ENCODE data around the gene MZB1.
"Not testable (repeated sequence)": the region's sequence is repeated elsewhere in the genome, so short reads cannot be mapped to it uniquely, and the experiment has no call there.

Gene MZB1

DNA sequence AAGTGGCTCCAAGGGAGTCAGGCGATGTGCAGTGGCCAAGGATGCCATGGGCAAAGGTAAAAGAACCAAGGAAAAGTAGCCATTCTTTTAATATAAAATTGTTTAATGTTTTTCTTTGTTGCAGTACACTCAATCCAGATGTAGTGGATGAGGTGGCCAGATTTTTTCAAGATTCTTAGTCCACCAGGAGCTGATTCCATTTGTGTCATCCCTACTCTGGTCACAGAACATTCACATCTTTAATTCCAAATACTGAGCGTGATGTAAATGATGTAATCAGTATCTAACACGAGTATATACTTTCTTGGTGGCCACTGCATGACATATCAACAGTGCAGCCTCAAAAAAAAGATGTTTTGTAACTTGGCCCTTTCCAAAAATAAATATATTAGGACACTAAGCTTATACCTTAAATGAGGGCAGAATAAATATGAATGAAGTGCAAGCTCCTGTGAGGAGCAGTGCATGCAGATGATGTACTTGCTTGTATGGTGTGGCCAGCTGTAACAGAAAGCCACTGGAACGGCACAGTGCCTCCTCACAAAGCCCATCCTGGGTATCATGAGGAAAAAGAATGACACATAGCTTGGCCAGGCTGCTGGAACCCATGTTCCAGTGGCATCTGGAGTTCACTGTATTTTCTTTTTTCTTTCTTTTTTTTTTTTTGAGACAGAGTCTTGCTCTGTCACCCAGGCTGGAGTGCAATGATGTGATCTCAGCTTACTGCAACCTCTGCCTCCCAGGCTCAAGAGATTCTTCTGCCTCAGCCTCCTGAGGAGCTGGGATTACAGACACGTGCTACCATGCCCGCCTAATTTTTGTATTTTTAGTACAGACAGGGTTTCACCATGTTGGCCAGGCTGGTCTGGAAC lies 20.6 kb upstream of the MZB1 start:
- DNase-seq (ENCODE audit: low read depth): no peak

DNA sequence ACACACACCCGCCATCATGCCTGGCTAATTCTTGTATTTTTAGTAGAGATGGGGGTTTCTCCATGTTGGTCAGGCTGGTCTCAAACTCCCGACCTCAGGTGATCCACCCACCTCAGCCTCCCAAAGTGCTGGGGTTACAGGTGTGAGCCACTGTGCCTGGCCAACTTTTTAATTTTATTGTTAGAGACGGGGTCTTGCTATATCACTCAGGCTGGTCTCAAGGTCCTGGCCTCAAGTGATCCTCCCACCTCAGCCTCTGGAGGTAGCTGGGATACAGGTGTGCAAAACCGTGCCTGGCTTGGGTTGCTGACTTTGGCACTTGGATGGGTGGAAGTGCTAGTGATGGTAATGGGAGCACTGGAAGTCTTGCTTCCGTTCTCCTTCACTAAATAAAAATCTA lies 19.4 kb upstream of the MZB1 start:
- DNase-seq (ENCODE audit: low read depth): not testable (repeated sequence)

- DNase-seq (ENCODE audit: low read depth): no peak
Measured at GRCh38 chr5:139408191-139408590, 18.5 kb upstream of the MZB1 start.

DNA sequence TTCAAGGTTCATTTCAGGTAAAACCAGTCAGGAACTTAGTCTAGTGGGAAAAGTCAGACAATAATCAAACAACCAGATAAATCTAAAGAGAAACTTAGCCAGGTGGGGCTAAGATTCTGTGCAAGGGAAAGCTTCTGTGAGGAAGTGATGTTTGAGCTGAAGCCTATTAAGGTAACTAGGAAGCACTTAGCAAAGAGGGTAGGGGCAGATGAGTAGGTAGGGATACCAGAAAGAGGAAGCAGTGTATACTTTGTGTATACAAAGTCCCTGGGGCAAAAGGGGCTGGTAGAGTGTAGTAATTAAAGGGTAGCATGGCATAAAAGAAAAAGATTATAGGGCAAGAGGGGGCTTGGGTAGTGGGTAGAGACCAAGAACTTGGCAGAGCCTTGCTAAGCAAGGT lies 17.8 kb upstream of the MZB1 start:
- no peak for DNase-seq (ENCODE audit: low read depth)

GRCh38 chr5:139406963-139407362 lies 17.2 kb upstream of the MZB1 start:
- DNase-seq (ENCODE audit: low read depth): no peak

GRCh38 chr5:139404484-139404840 lies 14.7 kb upstream of the MZB1 start:
- DNase-seq (ENCODE audit: low read depth): no peak

GRCh38 chr5:139403787-139404483 lies 14.2 kb upstream of the MZB1 start, which contains the start of gene SPATA24:
Gene SPATA24 (minus strand): TSS chr5:139404089. CDS start chr5:139404060, 29 bp downstream.
- DNase-seq (ENCODE audit: low read depth): peak; percentile 97

DNA sequence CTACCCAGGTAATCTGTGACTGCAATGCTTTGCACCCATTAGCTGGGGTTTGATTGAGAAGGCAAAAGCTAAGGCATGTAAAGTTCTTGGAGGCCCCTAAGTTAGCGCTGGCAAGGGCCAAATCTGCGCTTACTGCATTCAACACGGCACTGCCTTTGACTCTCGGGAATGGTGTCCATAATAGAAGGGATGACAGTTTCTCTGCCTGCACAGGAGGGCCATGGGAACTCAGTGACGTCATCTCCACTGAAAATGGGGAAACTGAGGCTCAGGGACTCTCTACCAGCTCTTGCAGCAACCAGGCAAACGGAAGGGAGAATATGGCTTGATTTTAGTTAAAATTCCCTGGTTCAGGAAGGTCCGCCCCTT lies 13.7 kb upstream of the MZB1 start:
- no peak for DNase-seq (ENCODE audit: low read depth)

DNA sequence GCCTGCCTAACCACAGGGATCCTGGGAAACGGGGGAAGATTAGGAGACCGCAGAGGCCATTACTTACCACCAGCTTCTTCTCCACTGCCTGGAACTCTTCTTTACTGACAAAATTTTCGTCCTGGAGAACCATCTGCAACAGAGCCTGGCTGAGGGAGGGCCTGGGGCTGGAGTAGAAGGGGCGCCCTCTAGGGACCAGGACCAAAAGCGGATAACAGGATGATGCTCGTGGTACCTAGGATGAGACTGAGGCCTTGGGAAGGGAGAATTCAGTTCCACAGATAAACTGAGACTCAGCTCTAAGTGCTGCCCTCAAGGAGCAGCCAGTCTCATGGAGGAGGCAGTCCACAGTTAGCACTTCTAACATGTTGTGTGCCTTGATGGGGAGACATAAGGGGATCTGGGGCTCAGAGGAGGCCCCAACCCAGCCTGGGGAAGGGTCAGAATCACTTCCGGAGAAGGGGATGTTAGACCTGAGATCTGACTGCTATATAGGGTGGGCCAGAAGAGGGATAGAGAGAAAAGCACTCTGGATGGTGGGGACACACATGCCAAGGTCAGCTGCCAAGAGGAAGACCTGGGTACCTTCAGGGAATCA lies 12.9 kb upstream of the MZB1 start:
- no peak for DNase-seq (ENCODE audit: low read depth)

- no peak for DNase-seq (ENCODE audit: low read depth)
Measured at GRCh38 chr5:139401546-139401945, 11.8 kb upstream of the MZB1 start.

DNA sequence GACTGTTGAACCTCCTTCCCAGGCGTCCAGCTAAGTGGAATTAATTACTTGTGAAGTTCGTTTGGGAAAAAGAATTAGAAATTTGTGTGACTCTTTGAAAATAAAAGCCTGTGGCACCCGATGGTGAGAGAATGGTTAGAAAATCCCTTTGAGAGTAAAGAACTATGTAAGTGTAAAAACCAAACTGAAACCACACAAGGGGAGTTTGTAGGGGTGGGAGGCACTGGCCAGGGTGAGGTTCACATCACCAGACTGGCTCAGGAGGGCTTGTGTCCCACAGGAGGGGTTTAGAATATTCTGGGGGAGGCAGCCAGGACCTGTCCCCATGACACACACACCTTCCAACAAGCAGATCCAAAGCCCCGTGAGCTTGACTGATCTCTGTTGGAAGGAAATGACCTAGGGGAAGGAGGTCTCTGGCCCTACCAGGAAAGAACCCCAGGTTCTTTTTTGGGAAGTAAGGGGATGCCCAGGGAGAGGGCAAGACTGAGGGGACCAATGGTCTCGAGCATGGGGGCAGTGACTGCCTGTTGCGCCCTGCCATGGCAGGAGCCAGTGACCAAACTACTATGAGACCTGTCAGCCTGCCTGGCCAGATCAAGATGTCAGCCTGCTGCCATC lies 9.9 kb upstream of the MZB1 start:
- DNase-seq (ENCODE audit: low read depth): no peak

- no peak for DNase-seq (ENCODE audit: low read depth)
Measured at GRCh38 chr5:139397921-139398320, 8.2 kb upstream of the MZB1 start.

GRCh38 chr5:139396691-139397090 lies 7.0 kb upstream of the MZB1 start:
- no peak for DNase-seq (ENCODE audit: low read depth)

DNA sequence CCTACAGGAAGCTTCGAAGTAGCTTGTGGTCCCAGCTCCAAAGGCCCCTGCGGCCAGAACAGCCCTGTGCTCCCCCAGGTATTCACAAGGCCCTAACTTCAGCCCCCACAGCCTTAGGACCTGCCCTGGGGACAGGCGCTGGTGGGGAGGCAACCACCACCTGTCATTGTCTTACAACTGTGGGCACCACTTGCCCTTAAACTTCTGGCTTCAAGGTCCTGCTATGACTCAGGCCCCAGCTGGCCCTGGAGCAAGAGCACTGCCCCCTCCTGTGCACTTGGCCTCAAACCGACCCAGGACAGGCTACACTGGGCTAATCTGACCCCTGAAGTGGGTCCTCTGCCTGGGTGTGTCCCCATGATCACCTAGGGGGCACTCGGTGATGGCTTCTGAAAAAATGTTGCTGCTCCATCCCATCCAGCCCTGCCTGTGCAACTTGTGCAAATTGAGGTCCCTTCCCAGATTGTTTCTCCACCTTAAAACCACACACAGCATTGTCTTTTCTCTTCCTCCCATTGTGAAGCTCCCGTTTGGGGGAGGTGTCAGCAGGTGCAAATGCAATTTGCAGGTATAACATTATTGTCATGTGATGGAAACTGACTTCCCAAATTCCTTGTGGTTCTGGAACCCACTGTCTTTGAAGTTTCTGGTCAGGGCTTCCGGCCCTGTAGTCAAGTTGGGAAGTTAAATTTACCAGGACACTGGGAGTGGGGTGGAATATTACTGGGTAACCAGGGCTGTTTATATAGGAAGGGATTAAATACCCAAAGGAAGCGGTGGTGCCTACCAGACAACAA lies 6.3 kb upstream of the MZB1 start:
- DNase-seq (ENCODE audit: low read depth): no peak

DNA sequence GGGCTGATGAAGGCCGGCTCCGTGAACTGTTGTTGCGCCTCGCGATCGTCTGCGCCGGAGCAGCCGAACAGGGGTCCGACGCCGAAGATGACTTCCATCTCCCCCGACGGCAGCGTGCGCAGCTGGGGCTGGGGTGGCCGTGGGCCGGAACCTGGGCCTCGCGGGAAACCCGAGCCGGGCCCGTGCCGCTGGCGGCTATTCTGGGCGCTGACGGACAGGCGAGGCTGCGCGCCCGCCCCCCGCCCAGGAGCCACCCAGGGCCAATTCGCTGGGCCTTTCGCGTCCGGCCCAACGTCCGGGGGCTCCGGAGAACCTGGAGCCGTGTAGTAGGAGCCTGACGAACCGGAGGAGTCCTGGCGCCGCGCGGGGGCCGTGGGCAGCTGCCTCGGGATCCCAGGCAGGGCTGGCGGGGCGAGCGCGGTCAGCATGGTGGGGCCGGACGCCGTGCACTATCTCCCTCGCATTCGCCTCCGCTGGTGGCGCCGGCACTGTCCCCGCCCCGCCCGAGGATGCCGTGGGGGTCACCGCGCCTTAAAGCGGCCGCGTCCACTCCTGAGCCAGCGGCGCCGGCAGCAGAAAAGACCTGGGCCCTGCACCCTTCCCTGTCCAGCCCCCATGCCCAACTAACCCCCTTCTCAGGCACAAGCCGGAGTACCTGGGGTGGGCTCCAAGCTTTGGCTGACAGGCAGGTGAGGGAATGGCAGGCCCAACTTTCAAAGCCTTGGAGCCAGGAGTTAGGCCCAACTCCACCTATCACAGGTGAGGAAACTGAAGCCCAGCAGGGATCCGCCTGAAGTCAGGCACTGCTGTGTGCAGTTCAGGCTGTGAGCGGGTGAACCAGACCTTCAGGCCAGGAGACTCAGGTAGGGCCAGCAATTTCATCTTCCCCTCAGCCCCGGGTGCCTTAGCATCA lies 5.2 kb upstream of the MZB1 start, which contains the start of gene PROB1:
TSS of gene PROB1 (minus strand) at position 451 of the 913 bp plus-strand sequence. CDS start at position 428, 23 bp downstream.
- DNase-seq (ENCODE audit: low read depth): no peak

GRCh38 chr5:139394123-139394653 lies 4.5 kb upstream of the MZB1 start:
- DNase-seq (ENCODE audit: low read depth): no peak

DNA sequence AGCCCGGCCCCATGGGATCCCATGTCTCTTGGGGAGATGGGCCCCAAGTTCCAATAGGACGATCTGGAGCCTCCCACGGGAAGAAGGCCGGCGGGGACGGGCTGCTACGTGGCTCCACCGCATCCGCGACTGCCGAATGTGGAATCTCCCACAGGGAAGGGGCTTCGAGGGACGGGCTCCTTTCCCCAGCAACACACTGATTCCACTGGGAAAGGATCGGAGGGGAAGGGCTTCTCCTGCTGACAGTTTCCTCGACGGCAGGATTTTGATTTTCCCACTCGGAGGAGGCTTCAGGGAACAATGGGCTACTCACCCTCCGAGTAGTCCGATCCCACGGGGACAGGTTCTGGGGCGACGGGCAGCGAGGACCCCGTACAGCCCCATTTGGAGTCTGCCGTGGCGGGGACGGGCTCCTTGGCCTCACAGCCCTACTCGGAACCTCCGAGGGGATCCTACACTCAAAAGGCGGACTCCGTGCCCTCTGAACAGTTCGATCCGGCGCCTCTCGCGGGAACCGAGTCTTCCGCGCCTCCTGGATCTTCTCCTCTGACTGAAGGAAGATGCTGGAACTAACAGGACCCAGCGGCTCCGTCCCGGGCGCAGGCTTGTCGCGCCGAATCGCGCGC lies 3.9 kb upstream of the MZB1 start:
- DNase-seq (ENCODE audit: low read depth): no peak

DNA sequence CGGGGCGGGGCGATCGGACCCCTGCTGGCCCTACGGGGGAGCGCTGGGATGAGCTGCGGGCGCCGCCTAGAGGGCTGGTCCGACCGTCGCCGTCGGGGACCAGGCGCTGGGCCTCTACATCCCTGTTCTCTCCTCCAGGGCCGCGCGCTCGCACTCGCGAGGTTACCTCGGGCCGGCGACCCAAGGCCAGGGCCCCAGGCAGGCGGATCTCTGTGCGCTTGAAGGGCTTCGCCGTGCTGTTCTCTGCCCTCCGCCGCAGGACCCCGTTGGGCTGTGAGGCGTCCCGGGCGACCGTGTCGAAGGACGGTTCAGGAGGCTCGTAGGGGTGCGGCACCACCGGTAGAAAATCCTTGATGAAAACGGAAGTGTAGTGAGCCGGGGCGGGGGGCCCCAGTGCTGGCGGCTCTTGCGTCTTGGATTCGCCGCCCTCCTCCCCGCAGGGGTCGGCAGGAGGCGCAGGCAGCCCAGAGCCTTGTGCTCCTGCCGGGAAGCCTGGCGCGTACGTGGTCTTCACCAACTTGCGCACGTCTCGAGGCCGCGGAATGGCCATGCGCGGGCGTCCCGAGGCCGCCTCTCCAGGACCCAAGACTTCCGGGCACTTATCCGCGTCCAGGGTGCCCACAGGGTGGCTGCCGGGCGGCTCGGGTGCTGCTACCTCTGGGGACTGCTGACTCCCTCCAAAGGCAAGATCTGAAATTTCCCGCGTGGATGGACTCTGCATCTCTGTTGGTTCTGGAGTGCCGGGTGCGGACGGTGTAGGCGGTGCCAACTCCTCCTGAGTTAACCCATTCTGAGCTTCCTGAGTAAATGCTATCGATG lies 3.2 kb upstream of the MZB1 start:
- DNase-seq (ENCODE audit: low read depth): peak; percentile 86

GRCh38 chr5:139392324-139392677 lies 2.6 kb upstream of the MZB1 start:
- DNase-seq (ENCODE audit: low read depth): no peak
